HCT116 (cell line): ENCODE results near the gene NUP54. TPM values are rescaled to one million over a fixed set of nuclear protein-coding genes. Genes with fewer than 3 reads are reported as not detected.
A peak's percentile ranks its signal among the peaks of the same experiment; 100 is the strongest.

Experiments used
- ATAC-seq: fragments of 200-7000 bp; cut with Tn5 transposase; 2 replicates; pipeline ENCODE4 v1.9.1; 2020; ENCODE audit warnings: mild to moderate bottlenecking, moderate library complexity
- BruUV-seq: library from RNA; stranded (reverse); fragments of 400-500 nt; replicated peaks from 2 replicates; lab custom pipeline; 2021; lab: Mats Ljungman, UMichigan
- CTCF ChIA-PET: fragments of 300-600 bp; sonication (Branson Sonifier 250); formaldehyde crosslinking; loops from one replicate; lab custom pipeline; 2021; ENCODE audit warnings: antibody characterized with exemption; lab: Charles Lee
- POLR2A ChIA-PET: fragments of 300-600, 350-600 bp; sonication (Branson Sonifier 250); formaldehyde crosslinking; loops from one replicate; lab custom pipeline; 2021; ENCODE audit warnings: antibody characterized with exemption; lab: Charles Lee
- RAD21 ChIA-PET, 2 experiments: fragments of 300-600 bp; sonication (Branson Sonifier 250); formaldehyde crosslinking; loops; one replicate each; lab custom pipeline; 2023; ENCODE audit warnings: low total read pairs in 2 of 2; ENCODE audit not compliant: uncharacterized antibody in 2 of 2, unreplicated experiment in 2 of 2, low non-redundant PET in 1 of 2; lab: Charles Lee
- DNase-seq: peaks from one replicate; pipeline ENCODE4 v3.0.0-alpha.2; 2010; ENCODE audit warnings: low read depth, low spot score
- H2AFZ ChIP-seq: fragments of 200-600 bp; shearing (Covaris generic), sonication (generic); 2 replicates; pipeline ENCODE4 v1.6.1; 2017; ENCODE audit warnings: low read depth, mixed run types, mixed read lengths, antibody characterized with exemption, low read length; ENCODE audit not compliant: poor library complexity, severe bottlenecking
- H3K27ac ChIP-seq: 2 replicates; pipeline ENCODE4 v1.5.1; 2012; ENCODE audit warnings: low read depth, low read length
- H3K27me3 ChIP-seq: fragments of 200-600 bp; sonication (generic); 2 replicates; pipeline ENCODE4 v1.6.1; 2016; ENCODE audit warnings: mixed run types, low read length, mixed read lengths; ENCODE audit not compliant: insufficient read depth
- H3K36me3 ChIP-seq, 2 experiments: fragments of 200-500 bp in 1 of 2; fragments of 200-600 bp in 1 of 2; sonication (Bioruptor generic) in 1 of 2; sonication (generic) in 1 of 2; 2 replicates each; pipeline versions ENCODE4 v1.5.1 to v1.6.1; 2014 to 2016; ENCODE audit warnings: low read length in 2 of 2, inconsistent platforms in 1 of 2, mixed read lengths in 1 of 2, mixed run types in 1 of 2; ENCODE audit not compliant: insufficient read depth in 2 of 2, control insufficient read depth in 1 of 2
- H3K4me1 ChIP-seq, 2 experiments: fragments of 200-600 bp in 1 of 2; sonication (generic) in 1 of 2; 2 replicates each; pipeline versions ENCODE4 v1.5.1 to v1.6.1; 2012 to 2017; ENCODE audit warnings: low read length in 2 of 2, inconsistent platforms in 1 of 2, mild to moderate bottlenecking in 1 of 2, mixed read lengths in 1 of 2, mixed run types in 1 of 2, moderate library complexity in 1 of 2; ENCODE audit not compliant: insufficient read depth in 2 of 2, control insufficient read depth in 1 of 2
- H3K4me2 ChIP-seq: fragments of 200-600 bp; sonication (generic); 2 replicates; pipeline ENCODE4 v1.6.1; 2017; ENCODE audit warnings: mixed run types, low read length, mixed read lengths
- H3K4me3 ChIP-seq, 2 experiments: fragments of 200-600 bp in 1 of 2; sonication (generic) in 1 of 2; replicated peaks in 1 of 2; 2 replicates each; pipeline ENCODE4 v1.5.1; 2011 to 2016; ENCODE audit warnings: low read length in 2 of 2, control low read depth in 1 of 2, low read depth in 1 of 2, mild to moderate bottlenecking in 1 of 2, mixed read lengths in 1 of 2, mixed run types in 1 of 2
- H3K79me2 ChIP-seq: fragments of 200-600 bp; sonication (generic); 2 replicates; pipeline ENCODE4 v1.6.1; 2017; ENCODE audit warnings: mild to moderate bottlenecking, mixed run types, low read length, moderate library complexity, mixed read lengths; ENCODE audit not compliant: insufficient read depth
- H3K9ac ChIP-seq: fragments of 200-600 bp; sonication (generic); 2 replicates; pipeline ENCODE4 v1.6.1; 2016; ENCODE audit warnings: low read length, mixed read lengths
- H3K9me2 ChIP-seq: fragments of 200-600 bp; sonication (generic), shearing (Covaris generic); 2 replicates; pipeline ENCODE4 v1.6.1; 2017; ENCODE audit warnings: mixed run types, mild to moderate bottlenecking, moderate library complexity; ENCODE audit not compliant: insufficient read depth
- H3K9me3 ChIP-seq, 2 experiments: fragments of 200-500 bp in 1 of 2; fragments of 200-600 bp in 1 of 2; sonication (Bioruptor generic) in 1 of 2; sonication (generic) in 1 of 2; 2 replicates each; pipeline ENCODE4 v1.6.1; 2014 to 2017; ENCODE audit warnings: low read length in 2 of 2, mixed read lengths in 2 of 2, inconsistent platforms in 1 of 2, low read depth in 1 of 2, mild to moderate bottlenecking in 1 of 2, mixed run types in 1 of 2, moderate library complexity in 1 of 2; ENCODE audit not compliant: control insufficient read depth in 1 of 2, insufficient read depth in 1 of 2
- H4K20me1 ChIP-seq: fragments of 200-600 bp; sonication (generic), shearing (Covaris generic); 2 replicates; pipeline ENCODE4 v1.6.1; 2017; ENCODE audit warnings: mixed run types, mild to moderate bottlenecking, moderate library complexity; ENCODE audit not compliant: insufficient read depth
- EZH2phosphoT487 ChIP-seq: fragments of 200-600 bp; IDR thresholded peaks from 2 replicates; pipeline ENCODE4 v1.6.1; 2018; ENCODE audit warnings: antibody characterized with exemption, borderline replicate concordance
- JUND ChIP-seq: IDR thresholded peaks from 2 replicates; pipeline ENCODE4 v1.6.1; 2012
- POLR2AphosphoS5 ChIP-seq: IDR thresholded peaks from 2 replicates; pipeline ENCODE4 v1.6.1; 2011; ENCODE audit warnings: mild to moderate bottlenecking, low read depth, low read length, moderate library complexity
- RAD21 ChIP-seq: IDR thresholded peaks from 2 replicates; pipeline ENCODE4 v1.6.1; 2012; ENCODE audit warnings: low read depth, mild to moderate bottlenecking
- TCF7L2 ChIP-seq: IDR thresholded peaks from 2 replicates; pipeline ENCODE4 v1.7.0; 2011; ENCODE audit warnings: borderline replicate concordance, inconsistent platforms; ENCODE audit not compliant: insufficient read depth, insufficient read length; ENCODE audit errors: extremely low read depth
- YY1 ChIP-seq: IDR thresholded peaks from 2 replicates; pipeline ENCODE4 v1.6.1; 2011; ENCODE audit warnings: low read length, low read depth, moderate library complexity, mild to moderate bottlenecking; ENCODE audit not compliant: insufficient replicate concordance; ENCODE audit errors: extremely low read depth
- ZNF274 ChIP-seq: fragments of 200-500 bp; sonication (Bioruptor generic); IDR thresholded peaks from 2 replicates; pipeline ENCODE4 v1.6.1; 2014; ENCODE audit warnings: mild to moderate bottlenecking, low read depth, low read length, inconsistent platforms
- intact Hi-C: fragments of 100-400 bp; cut with micrococcal nuclease; formaldehyde crosslinking; loops from 2 replicates; pipeline ENCODE4 v1.10.0; 2022
- total RNA-seq: library from RNA; stranded (reverse); gene quantifications from one replicate; pipeline ENCODE4 v1.2.1, GENCODE V29; 2021; ENCODE audit not compliant: unreplicated experiment
- TF ChIP-seq, protein P1 (sequence below): IDR thresholded peaks from 2 replicates; pipeline ENCODE4 v1.6.1; 2012; ENCODE audit warnings: low read depth
- TF ChIP-seq, protein P2 (sequence below), 3 experiments: fragments of 200-600 bp in 1 of 3; sonication (generic) in 1 of 3; IDR thresholded peaks in 2 of 3; conservative IDR thresholded peaks in 1 of 3; 2 replicates each; pipeline ENCODE4 v1.5.1; 2012 to 2017; ENCODE audit warnings: low read depth in 2 of 3, low read length in 2 of 3, antibody characterized with exemption in 1 of 3, borderline replicate concordance in 1 of 3, control low read depth in 1 of 3, mild to moderate bottlenecking in 1 of 3, mixed read lengths in 1 of 3, mixed run types in 1 of 3, moderate library complexity in 1 of 3; ENCODE audit not compliant: insufficient read depth in 1 of 3

Gene NUP54
- total RNA-seq, 1 experiment from 2014 or later: 53.9 TPM

DNA sequence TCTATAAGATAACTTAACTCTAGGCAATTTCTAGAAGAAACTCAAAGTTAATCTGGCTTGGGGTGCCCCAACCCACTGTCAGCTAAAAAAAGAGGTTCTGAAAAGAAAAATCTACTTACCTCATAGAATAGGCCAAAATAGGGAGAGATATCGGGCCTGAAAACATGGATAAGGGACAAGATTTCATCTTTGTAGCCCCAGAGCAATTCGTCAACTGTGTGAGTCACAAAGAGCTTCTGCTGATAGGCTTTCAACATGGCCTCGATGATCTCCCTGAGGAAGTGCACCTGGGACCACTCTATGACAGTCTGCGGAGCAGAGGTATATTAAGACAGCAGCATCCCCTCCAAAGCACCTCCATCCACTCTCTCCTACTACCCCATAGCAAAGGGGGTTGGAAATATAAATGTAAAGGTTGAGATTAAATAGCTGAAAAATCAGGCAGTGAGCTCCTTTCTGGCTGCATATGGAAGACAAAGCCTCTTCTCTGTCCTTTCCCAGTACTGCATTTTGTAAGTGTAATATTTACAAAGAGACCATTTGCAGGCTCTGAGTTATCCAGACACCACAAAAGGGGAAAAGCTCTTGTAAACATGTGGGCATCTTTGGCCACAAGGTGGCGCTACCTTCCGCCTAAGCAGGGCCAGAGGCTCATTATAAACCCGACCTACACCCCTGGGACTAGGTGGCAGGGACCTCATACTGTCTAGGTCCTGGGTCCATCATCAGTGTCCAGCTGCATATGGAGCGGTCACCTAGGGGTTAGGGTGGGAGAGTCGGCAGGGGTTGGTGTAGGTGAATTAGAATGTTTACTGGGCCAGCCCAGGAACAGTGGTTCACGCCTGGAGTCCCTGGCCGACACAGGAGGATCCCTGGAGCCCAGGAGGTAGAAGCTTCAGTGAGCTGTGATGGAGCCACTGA lies 31.5 kb upstream of the NUP54 start:
- intact Hi-C loops: loop anchor here (1.0 to 2.0 kb wide), 2 partner anchors 199 to 325 kb away; no protein-coding TSS in a partner anchor
- H3K36me3 ChIP-seq: peaks cover 2 to 9% of the 10 kb centered on the region in 2 experiments; a peak in 1 of 4 replicates
- no TSS peak for BruUV-seq
- no peak overlapping the region for H3K27ac ChIP-seq
- CTCF ChIA-PET: interaction anchor here (0.5 to 4.8 kb wide), 17 partner anchors 9 to 329 kb away, joined by 3 to 151 read pairs (median 4); no protein-coding TSS in a partner anchor
- no peak overlapping the region for H2AFZ ChIP-seq
- no peaks in the 10 kb centered on the region for H3K79me2 ChIP-seq
- RAD21 ChIA-PET: interaction anchor here (0.6 to 1.5 kb wide), 5 partner anchors 126 to 667 kb away, joined by 3 to 12 read pairs (median 5); no protein-coding TSS in a partner anchor
- no peaks in the 10 kb centered on the region for H3K4me1 ChIP-seq
- peak; percentile 60 for DNase-seq
- H3K27me3 ChIP-seq: no peaks in the 10 kb centered on the region
- ATAC-seq: peak; percentile 99
- H3K4me2 ChIP-seq: no peak overlapping the region
- no peak for TF ChIP-seq JUND
- TF ChIP-seq RAD21: peak; percentile 94
- TF ChIP-seq ZNF274: no peak
- TF ChIP-seq, protein P1, sequence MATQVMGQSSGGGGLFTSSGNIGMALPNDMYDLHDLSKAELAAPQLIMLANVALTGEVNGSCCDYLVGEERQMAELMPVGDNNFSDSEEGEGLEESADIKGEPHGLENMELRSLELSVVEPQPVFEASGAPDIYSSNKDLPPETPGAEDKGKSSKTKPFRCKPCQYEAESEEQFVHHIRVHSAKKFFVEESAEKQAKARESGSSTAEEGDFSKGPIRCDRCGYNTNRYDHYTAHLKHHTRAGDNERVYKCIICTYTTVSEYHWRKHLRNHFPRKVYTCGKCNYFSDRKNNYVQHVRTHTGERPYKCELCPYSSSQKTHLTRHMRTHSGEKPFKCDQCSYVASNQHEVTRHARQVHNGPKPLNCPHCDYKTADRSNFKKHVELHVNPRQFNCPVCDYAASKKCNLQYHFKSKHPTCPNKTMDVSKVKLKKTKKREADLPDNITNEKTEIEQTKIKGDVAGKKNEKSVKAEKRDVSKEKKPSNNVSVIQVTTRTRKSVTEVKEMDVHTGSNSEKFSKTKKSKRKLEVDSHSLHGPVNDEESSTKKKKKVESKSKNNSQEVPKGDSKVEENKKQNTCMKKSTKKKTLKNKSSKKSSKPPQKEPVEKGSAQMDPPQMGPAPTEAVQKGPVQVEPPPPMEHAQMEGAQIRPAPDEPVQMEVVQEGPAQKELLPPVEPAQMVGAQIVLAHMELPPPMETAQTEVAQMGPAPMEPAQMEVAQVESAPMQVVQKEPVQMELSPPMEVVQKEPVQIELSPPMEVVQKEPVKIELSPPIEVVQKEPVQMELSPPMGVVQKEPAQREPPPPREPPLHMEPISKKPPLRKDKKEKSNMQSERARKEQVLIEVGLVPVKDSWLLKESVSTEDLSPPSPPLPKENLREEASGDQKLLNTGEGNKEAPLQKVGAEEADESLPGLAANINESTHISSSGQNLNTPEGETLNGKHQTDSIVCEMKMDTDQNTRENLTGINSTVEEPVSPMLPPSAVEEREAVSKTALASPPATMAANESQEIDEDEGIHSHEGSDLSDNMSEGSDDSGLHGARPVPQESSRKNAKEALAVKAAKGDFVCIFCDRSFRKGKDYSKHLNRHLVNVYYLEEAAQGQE: no peak
- peak; percentile 15 for TF ChIP-seq YY1
- no peak for TF ChIP-seq EZH2phosphoT487
- no peak for TF ChIP-seq POLR2AphosphoS5
- TF ChIP-seq, protein P2, sequence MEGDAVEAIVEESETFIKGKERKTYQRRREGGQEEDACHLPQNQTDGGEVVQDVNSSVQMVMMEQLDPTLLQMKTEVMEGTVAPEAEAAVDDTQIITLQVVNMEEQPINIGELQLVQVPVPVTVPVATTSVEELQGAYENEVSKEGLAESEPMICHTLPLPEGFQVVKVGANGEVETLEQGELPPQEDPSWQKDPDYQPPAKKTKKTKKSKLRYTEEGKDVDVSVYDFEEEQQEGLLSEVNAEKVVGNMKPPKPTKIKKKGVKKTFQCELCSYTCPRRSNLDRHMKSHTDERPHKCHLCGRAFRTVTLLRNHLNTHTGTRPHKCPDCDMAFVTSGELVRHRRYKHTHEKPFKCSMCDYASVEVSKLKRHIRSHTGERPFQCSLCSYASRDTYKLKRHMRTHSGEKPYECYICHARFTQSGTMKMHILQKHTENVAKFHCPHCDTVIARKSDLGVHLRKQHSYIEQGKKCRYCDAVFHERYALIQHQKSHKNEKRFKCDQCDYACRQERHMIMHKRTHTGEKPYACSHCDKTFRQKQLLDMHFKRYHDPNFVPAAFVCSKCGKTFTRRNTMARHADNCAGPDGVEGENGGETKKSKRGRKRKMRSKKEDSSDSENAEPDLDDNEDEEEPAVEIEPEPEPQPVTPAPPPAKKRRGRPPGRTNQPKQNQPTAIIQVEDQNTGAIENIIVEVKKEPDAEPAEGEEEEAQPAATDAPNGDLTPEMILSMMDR (IDR thresholded peaks at IDR 0.05 in 2 of 3, conservative IDR thresholded peaks at IDR 0.05 in 1 of 3; ENCODE audit: borderline replicate concordance in 1 of 3, insufficient read depth in 1 of 3, low read depth in 2 of 3, low read length in 2 of 3): peak; percentile 74 to 93 (median 86)
- TF ChIP-seq TCF7L2: no peak
- H3K4me3 ChIP-seq: no peak overlapping the region
- POLR2A ChIA-PET: interaction anchor here (0.7 to 1.7 kb wide), 2 partner anchors 136 to 198 kb away, joined by 3 to 10 read pairs; no protein-coding TSS in a partner anchor
- no peak overlapping the region for H3K9ac ChIP-seq
- H3K9me2 ChIP-seq: no peaks in the 10 kb centered on the region
- H4K20me1 ChIP-seq: no peaks in the 10 kb centered on the region
- H3K9me3 ChIP-seq: no peaks in the 10 kb centered on the region
